ENCODE results near the gene ATXN10.

GRCh38 chr22:45784357-45785277, 113.0 kb downstream of the ATXN10 start:
- TF ChIP-seq EZH2 (IDR thresholded peaks at IDR 0.05; ENCODE audit: insufficient read depth, poor library complexity, severe bottlenecking) = no peak
- no peak for TF ChIP-seq EZH2phosphoT487 (IDR thresholded peaks at IDR 0.05; ENCODE audit: insufficient read depth, low read depth)
